PFSK-1 (cell line): ENCODE measurements around the gene ANKHD1.

ENCODE experiments used
- FOXP2 ChIP-seq: optimal IDR thresholded peaks from 2 replicates; pipeline ENCODE3; 2011; ENCODE audit warnings: borderline replicate concordance, control low read depth, inconsistent platforms; ENCODE audit not compliant: insufficient read depth; ENCODE audit errors: extremely low read length, extremely low read depth
- POLR2AphosphoS5 ChIP-seq: IDR thresholded peaks from 2 replicates; pipeline ENCODE4 v1.6.1; 2012; ENCODE audit warnings: low read depth, mild to moderate bottlenecking, control low read depth, low read length, moderate library complexity
- SIN3A ChIP-seq: IDR thresholded peaks from 2 replicates; pipeline ENCODE4 v1.6.1; 2012; ENCODE audit warnings: mild to moderate bottlenecking, low read length, moderate library complexity, borderline replicate concordance; ENCODE audit not compliant: insufficient read depth
- TAF1 ChIP-seq: IDR thresholded peaks from 2 replicates; pipeline ENCODE4 v1.6.1; 2012; ENCODE audit warnings: low read length, control low read depth, borderline replicate concordance; ENCODE audit not compliant: insufficient read depth
- TF ChIP-seq, protein P1 (sequence below), 2 experiments: IDR thresholded peaks; 2 replicates each; pipeline versions ENCODE4 v1.6.1 to v1.8.0; 2011 to 2012; ENCODE audit warnings: low read depth in 2 of 2, low read length in 2 of 2, control low read depth in 1 of 2, inconsistent platforms in 1 of 2, mild to moderate bottlenecking in 1 of 2, moderate library complexity in 1 of 2; ENCODE audit not compliant: insufficient read depth in 1 of 2

DNA sequence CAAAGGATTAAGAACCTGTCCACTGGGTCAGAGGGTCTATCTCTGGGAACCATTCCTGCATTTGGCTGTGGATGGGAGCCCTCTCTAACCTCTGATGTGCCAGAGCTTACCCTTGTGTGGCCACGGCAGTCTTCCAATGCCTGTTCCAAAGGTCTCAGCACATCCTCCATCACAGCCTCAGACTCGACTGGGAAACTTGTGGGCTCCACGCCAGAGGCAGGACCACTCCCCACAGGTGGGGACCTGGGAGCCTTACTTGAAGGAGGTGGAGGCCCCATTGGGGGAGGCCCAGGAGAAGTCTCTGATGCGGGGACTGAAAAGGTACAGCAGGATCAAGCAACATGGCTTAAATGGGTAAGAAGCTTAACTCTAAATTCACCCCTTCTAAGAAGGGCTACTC is 150.2 kb downstream of the ANKHD1 start:
- TF ChIP-seq SIN3A (no peak), POLR2AphosphoS5 (no peak), TAF1 (no peak), FOXP2 (no peak)
- TF ChIP-seq, protein P1, sequence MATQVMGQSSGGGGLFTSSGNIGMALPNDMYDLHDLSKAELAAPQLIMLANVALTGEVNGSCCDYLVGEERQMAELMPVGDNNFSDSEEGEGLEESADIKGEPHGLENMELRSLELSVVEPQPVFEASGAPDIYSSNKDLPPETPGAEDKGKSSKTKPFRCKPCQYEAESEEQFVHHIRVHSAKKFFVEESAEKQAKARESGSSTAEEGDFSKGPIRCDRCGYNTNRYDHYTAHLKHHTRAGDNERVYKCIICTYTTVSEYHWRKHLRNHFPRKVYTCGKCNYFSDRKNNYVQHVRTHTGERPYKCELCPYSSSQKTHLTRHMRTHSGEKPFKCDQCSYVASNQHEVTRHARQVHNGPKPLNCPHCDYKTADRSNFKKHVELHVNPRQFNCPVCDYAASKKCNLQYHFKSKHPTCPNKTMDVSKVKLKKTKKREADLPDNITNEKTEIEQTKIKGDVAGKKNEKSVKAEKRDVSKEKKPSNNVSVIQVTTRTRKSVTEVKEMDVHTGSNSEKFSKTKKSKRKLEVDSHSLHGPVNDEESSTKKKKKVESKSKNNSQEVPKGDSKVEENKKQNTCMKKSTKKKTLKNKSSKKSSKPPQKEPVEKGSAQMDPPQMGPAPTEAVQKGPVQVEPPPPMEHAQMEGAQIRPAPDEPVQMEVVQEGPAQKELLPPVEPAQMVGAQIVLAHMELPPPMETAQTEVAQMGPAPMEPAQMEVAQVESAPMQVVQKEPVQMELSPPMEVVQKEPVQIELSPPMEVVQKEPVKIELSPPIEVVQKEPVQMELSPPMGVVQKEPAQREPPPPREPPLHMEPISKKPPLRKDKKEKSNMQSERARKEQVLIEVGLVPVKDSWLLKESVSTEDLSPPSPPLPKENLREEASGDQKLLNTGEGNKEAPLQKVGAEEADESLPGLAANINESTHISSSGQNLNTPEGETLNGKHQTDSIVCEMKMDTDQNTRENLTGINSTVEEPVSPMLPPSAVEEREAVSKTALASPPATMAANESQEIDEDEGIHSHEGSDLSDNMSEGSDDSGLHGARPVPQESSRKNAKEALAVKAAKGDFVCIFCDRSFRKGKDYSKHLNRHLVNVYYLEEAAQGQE (IDR thresholded peaks at IDR 0.05; ENCODE audit: insufficient read depth in 1 of 2, low read depth in 2 of 2, low read length in 2 of 2): no peak
